GM23248 (cell line): ENCODE data around the gene PLXND1. TPM values are rescaled to one million over a fixed set of nuclear protein-coding genes. Genes with fewer than 3 reads are reported as not detected.

Source experiments
- DNase-seq: peaks from one replicate; pipeline ENCODE4 v3.0.0-alpha.2; 2015
- H2AFZ ChIP-seq: fragments of 200-600 bp; sonication (generic); 2 replicates; pipeline ENCODE4 v1.6.1; 2016; ENCODE audit warnings: antibody characterized with exemption
- H3F3A ChIP-seq: fragments of 200-600 bp; sonication (generic); 2 replicates; pipeline ENCODE4 v1.6.1; 2016; ENCODE audit warnings: mild to moderate bottlenecking, antibody characterized with exemption, mixed run types; ENCODE audit not compliant: insufficient read depth
- H3K27ac ChIP-seq: fragments of 200-600 bp; sonication (generic); 2 replicates; pipeline ENCODE4 v1.5.1; 2016; ENCODE audit warnings: mild to moderate bottlenecking
- H3K27me3 ChIP-seq: fragments of 200-600 bp; sonication (generic); replicated peaks from 2 replicates; pipeline ENCODE4 v1.6.1; 2016; ENCODE audit warnings: mild to moderate bottlenecking; ENCODE audit not compliant: insufficient read depth
- H3K36me3 ChIP-seq: fragments of 200-600 bp; sonication (generic); 2 replicates; pipeline ENCODE4 v1.6.1; 2016; ENCODE audit warnings: low read depth, mild to moderate bottlenecking
- H3K4me1 ChIP-seq: fragments of 200-600 bp; sonication (generic); 2 replicates; pipeline ENCODE4 v1.6.1; 2016; ENCODE audit warnings: mild to moderate bottlenecking; ENCODE audit not compliant: insufficient read depth
- H3K4me2 ChIP-seq: fragments of 200-600 bp; sonication (generic); one replicate; pipeline ENCODE4 v1.6.1; 2016; ENCODE audit warnings: mild to moderate bottlenecking; ENCODE audit not compliant: unreplicated experiment
- H3K4me3 ChIP-seq: fragments of 200-600 bp; sonication (generic); 2 replicates; pipeline ENCODE4 v1.5.1; 2016; ENCODE audit warnings: mild to moderate bottlenecking
- H3K79me2 ChIP-seq: fragments of 200-600 bp; sonication (generic); 2 replicates; pipeline ENCODE4 v1.6.1; 2016; ENCODE audit warnings: mild to moderate bottlenecking; ENCODE audit not compliant: insufficient read depth
- H3K9ac ChIP-seq: fragments of 200-600 bp; sonication (generic); 2 replicates; pipeline ENCODE4 v1.6.1; 2016; ENCODE audit warnings: mild to moderate bottlenecking
- H3K9me2 ChIP-seq: fragments of 200-600 bp; sonication (generic); 2 replicates; pipeline ENCODE4 v1.6.1; 2016; ENCODE audit warnings: mixed run types, mild to moderate bottlenecking, moderate library complexity; ENCODE audit not compliant: insufficient read depth
- H3K9me3 ChIP-seq: fragments of 200-600 bp; sonication (generic); one replicate; pipeline ENCODE4 v1.6.1; 2017; ENCODE audit warnings: low read depth
- H4K20me1 ChIP-seq: fragments of 200-600 bp; sonication (generic); 2 replicates; pipeline ENCODE4 v1.6.0; 2016; ENCODE audit not compliant: insufficient read depth
- EZH2 ChIP-seq: fragments of 200-600 bp; sonication (generic); IDR thresholded peaks from 2 replicates; pipeline ENCODE4 v1.6.1; 2018; ENCODE audit warnings: antibody characterized with exemption, mild to moderate bottlenecking; ENCODE audit not compliant: insufficient read depth, poor library complexity, severe bottlenecking
- EZH2phosphoT487 ChIP-seq: fragments of 200-600 bp; sonication (generic); IDR thresholded peaks from 2 replicates; pipeline ENCODE4 v1.6.1; 2018; ENCODE audit warnings: antibody characterized with exemption, moderate library complexity, mild to moderate bottlenecking, low read depth; ENCODE audit not compliant: insufficient read depth
- WGBS, 2 experiments: methylation state at CpG; one replicate each; pipeline ENCODE4 v1.1.6; 2015 to 2017; ENCODE audit warnings: low lambda C conversion rate in 2 of 2, low coverage in 1 of 2; ENCODE audit errors: missing lambda C conversion rate in 2 of 2; 5-methylcytosine and 5-hydroxymethylcytosine counted together
- in situ Hi-C: fragments of 300-500 bp; cut with MboI; formaldehyde crosslinking; loops from 2 replicates; pipeline ENCODE4 v1.15.0; 2020
- polyA plus RNA-seq: library from polyadenylated mRNA; unstranded; fragments of >200 nt; fragmentation: Nextera tagmentation; extraction: Ambion mirVana; gene quantifications from 2 replicates; pipeline ENCODE4 v1.2.1, GENCODE V29; 2016
- total RNA-seq: library from RNA; depleted of rRNA; stranded (reverse); fragments of >200 nt; shearing (Covaris generic); gene quantifications from 2 replicates; pipeline ENCODE4 v1.2.3, GENCODE V29; 2014

The PLXND1 gene
- total and polyA plus RNA-seq, 2 experiments from 2014 or later: 37.4 to 83.0 TPM

DNA sequence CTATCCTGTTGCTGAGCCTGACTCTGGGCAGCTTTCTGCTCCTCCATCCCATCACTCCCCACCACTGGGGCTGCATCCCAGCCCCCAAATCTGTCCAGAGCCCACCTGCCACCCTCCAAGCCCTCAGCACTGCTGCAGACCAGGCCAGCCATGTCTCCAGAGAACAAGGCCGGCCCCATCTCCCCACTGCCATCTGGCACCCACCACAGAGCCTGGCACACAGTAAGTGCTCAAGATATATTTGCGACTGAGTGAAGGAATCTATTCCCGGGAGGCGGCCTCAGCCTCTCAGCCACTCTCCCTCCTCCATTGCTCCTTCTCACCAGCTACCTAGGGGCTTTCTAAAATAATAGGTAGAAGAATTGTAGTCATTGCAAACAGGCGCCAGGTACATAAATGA lies 4.8 kb downstream of the PLXND1 start:
- Histone ChIP-seq H3K9me3 (no peaks in the 10 kb centered on the region), H3F3A (peaks cover 33% of the 10 kb centered on the region), H3K36me3 (no peaks in the 10 kb centered on the region), H3K4me1 (peaks cover 56% of the 10 kb centered on the region), H3K9me2 (no peaks in the 10 kb centered on the region), H3K27ac (no peak overlapping the region), H3K9ac (no peak overlapping the region), H3K4me2 (no peak overlapping the region), H3K27me3 (no peaks in the 10 kb centered on the region), H2AFZ (no peak overlapping the region), H4K20me1 (no peaks in the 10 kb centered on the region), H3K79me2 (peaks cover 86% of the 10 kb centered on the region), H3K4me3 (no peak overlapping the region)
- no peak for DNase-seq
- TF ChIP-seq EZH2: no peak
- TF ChIP-seq EZH2phosphoT487: no peak
- 57 to 59% methylated on average over 5 of the region's 5 CpGs for WGBS, 2 experiments
- in situ Hi-C loops: loop anchor here (10.0 kb wide), 1 partner anchor 107 kb away; no protein-coding TSS in a partner anchor

DNA sequence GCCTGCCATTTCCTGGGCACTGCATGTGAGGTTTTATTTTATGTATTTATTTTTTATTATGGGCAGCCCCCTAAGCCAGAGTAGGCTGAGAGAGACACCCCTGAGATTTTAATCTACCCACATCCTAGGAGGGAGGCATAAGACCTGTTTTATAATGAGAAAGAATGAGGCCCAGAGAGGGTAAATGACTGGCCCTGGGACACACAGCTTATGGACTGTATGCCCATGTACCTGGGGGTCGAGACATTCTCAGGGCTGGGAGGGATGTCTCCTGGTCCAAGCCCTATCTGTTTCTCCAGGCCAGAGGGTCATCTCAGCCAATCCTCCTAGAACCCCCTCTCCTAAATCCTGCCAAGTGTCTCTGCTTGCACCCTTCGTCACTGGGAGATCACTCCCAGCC lies 6.1 kb downstream of the PLXND1 start:
- Histone ChIP-seq H3K27me3 (no peaks in the 10 kb centered on the region), H3K9me3 (no peaks in the 10 kb centered on the region), H2AFZ (no peak overlapping the region), H3K79me2 (peaks cover 86% of the 10 kb centered on the region), H3F3A (peaks cover 39% of the 10 kb centered on the region), H3K9ac (no peak overlapping the region), H4K20me1 (no peaks in the 10 kb centered on the region), H3K36me3 (no peaks in the 10 kb centered on the region), H3K4me2 (no peak overlapping the region), H3K27ac (peak overlapping the region; percentile 93; the same call in 1 of the 2 replicates), H3K4me1 (peaks cover 69% of the 10 kb centered on the region), H3K9me2 (no peaks in the 10 kb centered on the region), H3K4me3 (no peak overlapping the region)
- 95 to 100% methylated on average over 2 of the region's 2 CpGs for WGBS, 2 experiments
- TF ChIP-seq EZH2: no peak
- TF ChIP-seq EZH2phosphoT487: no peak
- DNase-seq: no peak
- in situ Hi-C loops: loop anchor here (10.0 kb wide), 1 partner anchor 106 kb away; no protein-coding TSS in a partner anchor

DNA sequence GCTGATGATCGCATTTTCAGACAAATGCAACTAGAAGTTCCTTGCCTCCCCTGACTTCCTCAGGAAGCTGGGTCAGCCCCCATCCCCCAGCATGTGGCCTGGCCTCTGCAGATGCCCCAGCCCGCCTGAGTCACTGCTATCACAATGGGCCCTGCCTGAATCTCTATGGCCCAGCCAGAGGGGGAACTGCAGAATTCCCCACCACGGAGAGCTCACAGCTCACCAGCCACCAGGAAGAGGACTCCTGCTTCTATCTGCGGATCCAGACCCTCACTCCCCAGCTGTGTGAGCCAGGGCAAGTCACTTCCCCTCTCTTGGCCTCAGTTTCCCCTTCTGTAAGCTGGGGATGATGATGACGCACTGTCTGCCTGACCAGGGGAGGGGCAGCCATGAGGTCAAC lies 6.9 kb downstream of the PLXND1 start:
- H3K36me3 ChIP-seq: no peaks in the 10 kb centered on the region
- H2AFZ ChIP-seq: no peak overlapping the region
- H4K20me1 ChIP-seq: no peaks in the 10 kb centered on the region
- H3K27me3 ChIP-seq: no peaks in the 10 kb centered on the region
- H3K9me2 ChIP-seq: no peaks in the 10 kb centered on the region
- H3K79me2 ChIP-seq: peaks cover 89% of the 10 kb centered on the region
- WGBS, 2 experiments: 51% methylated on average over 5 of the region's 5 CpGs
- peaks cover 67% of the 10 kb centered on the region for H3K4me1 ChIP-seq
- peak; percentile 86 for DNase-seq
- H3K9me3 ChIP-seq: no peaks in the 10 kb centered on the region
- no peak overlapping the region for H3K4me3 ChIP-seq
- H3K27ac ChIP-seq: peak overlapping the region; percentile 93
- in situ Hi-C loops: loop anchor here (10.0 kb wide), 1 partner anchor 105 kb away; no protein-coding TSS in a partner anchor
- peak overlapping the region; percentile 9; the same call in 1 of the 2 replicates for H3K9ac ChIP-seq
- peak overlapping the region; percentile 16 for H3K4me2 ChIP-seq
- no peak for TF ChIP-seq EZH2
- peaks cover 36% of the 10 kb centered on the region for H3F3A ChIP-seq

DNA sequence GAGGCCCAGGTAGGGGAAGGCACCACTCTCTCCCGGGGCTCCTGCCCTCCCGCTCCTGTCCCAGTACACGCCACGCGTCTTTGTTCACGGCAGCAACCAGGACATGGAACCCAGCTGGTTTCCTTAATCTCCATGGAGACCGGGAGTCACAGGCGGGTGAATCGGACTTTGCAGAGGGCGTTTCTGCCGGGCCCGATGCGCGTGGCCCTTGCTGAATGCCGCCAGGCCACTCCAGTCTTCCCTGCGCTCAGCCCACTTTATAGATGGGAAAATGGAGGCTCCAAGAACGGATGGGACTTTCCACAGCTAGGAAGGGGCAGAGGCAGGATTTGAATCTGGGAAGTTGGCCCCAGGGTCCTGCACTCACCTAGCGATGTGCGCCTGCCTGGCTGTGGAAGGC lies 7.4 kb downstream of the PLXND1 start:
- no peaks in the 10 kb centered on the region for H4K20me1 ChIP-seq
- DNase-seq: peak; percentile 13
- no peaks in the 10 kb centered on the region for H3K9me2 ChIP-seq
- peaks cover 30% of the 10 kb centered on the region for H3F3A ChIP-seq
- TF ChIP-seq EZH2: no peak
- TF ChIP-seq EZH2phosphoT487: no peak
- H3K4me3 ChIP-seq: no peak overlapping the region
- H3K27me3 ChIP-seq: no peaks in the 10 kb centered on the region
- H3K9ac ChIP-seq: peak overlapping the region; percentile 9; the same call in 1 of the 2 replicates
- no peaks in the 10 kb centered on the region for H3K9me3 ChIP-seq
- in situ Hi-C loops: no loop called here
- peak overlapping the region; percentile 93 for H3K27ac ChIP-seq
- peaks cover 62% of the 10 kb centered on the region for H3K4me1 ChIP-seq
- H3K36me3 ChIP-seq: no peaks in the 10 kb centered on the region
- peak overlapping the region; percentile 16 for H3K4me2 ChIP-seq
- peaks cover 89% of the 10 kb centered on the region for H3K79me2 ChIP-seq
- 87% methylated on average over 19 of the region's 19 CpGs for WGBS, 2 experiments
- no peak overlapping the region for H2AFZ ChIP-seq

DNA sequence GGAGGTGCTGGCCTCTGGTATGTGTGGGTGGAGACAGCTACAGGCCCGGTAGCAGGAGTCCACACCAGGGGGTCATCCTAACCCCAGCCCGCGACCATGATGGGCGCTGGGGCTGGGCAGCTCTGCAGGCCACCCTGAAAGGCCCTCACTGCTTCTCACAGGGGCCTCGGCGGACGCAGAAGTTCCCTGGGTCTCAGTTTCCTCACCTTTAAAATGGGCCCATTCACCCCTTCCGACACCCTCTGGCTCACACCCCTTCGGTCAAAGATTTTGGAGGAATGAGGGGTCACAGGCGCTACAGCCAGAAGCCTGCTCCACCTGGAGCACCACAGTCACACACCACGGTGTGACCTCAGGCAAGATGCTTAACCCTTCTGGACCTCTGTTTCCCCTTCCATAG lies 8.0 kb downstream of the PLXND1 start:
- Histone ChIP-seq H4K20me1 (no peaks in the 10 kb centered on the region), H3K79me2 (peaks cover 89% of the 10 kb centered on the region), H3K9ac (peak overlapping the region; percentile 80; the same call in 1 of the 2 replicates), H3K9me2 (no peaks in the 10 kb centered on the region), H3K4me1 (peaks cover 61% of the 10 kb centered on the region), H3K27ac (peak overlapping the region; percentile 93), H3K4me2 (peak overlapping the region; percentile 11), H3F3A (peaks cover 26% of the 10 kb centered on the region), H2AFZ (no peak overlapping the region), H3K4me3 (no peak overlapping the region), H3K9me3 (no peaks in the 10 kb centered on the region), H3K36me3 (no peaks in the 10 kb centered on the region), H3K27me3 (no peaks in the 10 kb centered on the region)
- 86 to 90% methylated on average over 11 of the region's 11 CpGs for WGBS, 2 experiments
- DNase-seq: no peak
- TF ChIP-seq EZH2phosphoT487 (no peak), EZH2 (no peak)
- in situ Hi-C loops: no loop called here
